ENCODE measurements around the gene ARAP1.
A peak's percentile ranks its signal among the peaks of the same experiment; 100 is the strongest.
"Not testable (repeated sequence)": the region's sequence is repeated elsewhere in the genome, so short reads cannot be mapped to it uniquely, and the experiment has no call there.

Gene ARAP1

DNA sequence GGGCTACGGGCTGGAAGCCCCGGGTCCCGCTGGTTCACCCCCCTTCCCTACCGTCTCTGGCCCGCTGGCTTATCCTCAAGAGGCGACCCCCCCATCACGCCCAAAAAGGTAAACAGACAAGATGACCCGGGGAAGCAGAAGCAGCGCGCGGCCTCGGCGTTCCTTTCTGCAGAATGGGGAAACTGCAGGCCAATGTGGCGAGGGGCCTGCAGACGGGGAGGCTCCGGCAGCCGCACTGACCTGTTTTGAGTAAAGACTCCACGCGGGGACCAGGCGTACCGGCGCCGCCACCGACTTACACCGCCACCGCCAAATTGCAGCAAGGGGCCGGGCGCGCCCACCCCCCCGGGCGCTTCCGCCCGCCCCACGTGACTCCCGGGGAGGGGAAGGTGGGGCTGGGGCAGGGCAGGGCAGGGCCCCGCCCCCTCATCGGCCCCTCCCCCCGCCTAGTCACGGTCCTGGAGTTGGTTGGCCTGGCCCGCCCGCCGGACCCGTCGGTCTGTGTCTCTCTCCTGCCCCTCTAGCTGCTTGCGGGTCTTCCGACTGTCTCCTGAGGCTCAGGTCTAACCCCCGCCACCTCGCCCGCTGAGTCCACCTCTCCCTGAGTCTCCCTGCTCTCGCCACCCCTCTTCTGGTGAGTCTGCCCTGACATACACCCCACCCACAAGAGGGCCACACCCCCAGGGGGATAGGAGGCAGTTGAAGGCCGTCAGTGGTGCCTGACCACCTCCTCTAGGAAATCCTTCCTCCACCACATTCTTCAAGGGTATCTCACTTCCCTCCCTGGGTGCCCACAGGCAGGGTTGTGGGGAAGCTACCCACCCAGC lies at the start of gene ARAP1:
TSS of gene ARAP1 (minus strand) at position 321 of the 827 bp plus-strand sequence. CDS start 25,280 bp downstream, outside the sequence.
- DNase-seq (ENCODE audit: low read depth), result peak; percentile 70

DNA sequence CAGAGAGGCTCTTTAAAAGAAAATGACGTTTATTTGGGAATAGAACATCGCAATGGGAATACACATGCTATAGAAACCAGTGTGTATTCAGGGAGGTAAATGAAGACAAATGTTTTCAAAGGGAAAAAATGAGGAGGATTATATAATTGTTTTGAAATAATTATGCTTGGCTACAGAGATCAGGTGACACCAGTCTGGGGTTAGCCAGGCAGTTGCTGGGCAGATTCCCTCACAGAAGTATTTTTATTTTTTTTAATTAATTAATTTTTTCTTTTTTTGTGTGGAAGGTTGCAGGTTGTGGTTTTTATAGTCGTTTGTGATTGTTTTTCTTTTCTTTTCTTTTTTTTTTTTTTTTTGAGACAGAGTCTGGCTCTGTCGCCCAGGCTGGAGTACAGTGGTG lies 47.2 kb upstream of the ARAP1 start:
- DNase-seq (ENCODE audit: low read depth), result no peak

DNA sequence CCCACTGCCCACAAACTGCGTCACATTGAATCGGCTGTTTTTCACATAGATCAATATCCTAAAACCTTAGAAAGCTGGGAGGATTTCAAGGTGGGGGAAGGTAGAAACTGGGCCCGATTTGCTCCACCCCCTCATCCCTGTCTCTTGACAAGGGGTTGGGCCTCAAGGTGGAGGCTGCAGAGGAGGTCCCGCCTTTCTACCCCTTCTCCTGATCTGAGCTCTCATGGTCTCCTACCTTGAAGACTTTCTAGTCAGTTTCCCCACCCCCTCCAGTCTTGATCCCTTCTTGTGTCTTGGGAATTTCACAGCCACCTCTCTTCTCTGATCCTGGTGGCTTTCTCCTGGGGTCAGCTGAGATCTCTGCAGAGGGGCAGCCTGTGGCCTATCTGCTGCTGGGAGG lies 46.2 kb upstream of the ARAP1 start:
- DNase-seq (ENCODE audit: low read depth), result no peak

DNA sequence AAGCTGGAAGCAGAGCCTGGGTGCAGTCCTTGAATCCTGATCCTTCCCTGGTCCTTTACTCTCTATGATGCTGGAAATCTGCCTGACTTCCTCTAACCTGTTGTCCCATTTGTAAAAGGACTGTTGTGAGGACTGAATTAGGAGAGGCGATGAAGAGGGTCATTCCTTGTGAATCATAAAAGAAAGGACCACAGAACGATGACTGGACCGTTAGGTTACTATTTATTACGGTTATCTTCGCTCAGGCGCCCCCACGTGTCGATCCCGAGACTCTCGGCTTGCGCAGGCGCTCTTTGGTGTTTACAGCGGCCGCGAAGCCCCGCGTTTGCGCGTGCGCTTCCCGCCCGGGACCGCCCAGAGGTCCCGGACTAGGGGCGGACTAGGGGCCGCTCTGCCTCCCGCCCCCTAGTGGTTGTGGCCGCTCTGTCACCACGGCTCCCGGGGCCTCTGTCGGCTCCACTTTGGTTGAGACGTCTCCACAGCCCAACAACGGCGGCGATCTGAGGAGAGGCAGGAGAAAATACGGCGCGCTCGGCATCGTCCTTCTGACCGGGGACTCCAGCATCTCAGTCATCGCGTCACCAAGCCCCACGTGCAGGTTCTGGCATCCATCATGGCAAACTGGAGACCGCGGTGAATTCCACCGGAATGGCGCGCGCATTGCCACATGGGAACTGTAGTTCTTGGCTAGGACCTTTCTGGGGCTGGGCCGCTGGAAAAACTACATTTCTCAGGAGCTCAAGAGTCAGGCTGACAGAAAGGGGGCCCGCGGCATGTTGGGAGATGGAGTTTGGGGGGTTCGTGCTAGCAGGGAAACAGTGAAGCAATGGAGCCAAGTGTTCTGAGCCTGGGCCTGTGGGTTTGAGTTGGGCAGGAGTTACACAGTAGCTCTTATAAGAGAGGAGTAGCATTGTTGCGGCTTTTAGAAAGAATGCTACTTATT lies 41.5 kb upstream of the ARAP1 start, which contains the start of gene STARD10:
TSS of gene STARD10 (minus strand) at position 623 of the 943 bp plus-strand sequence. CDS start 12,866 bp downstream, outside the sequence.
- DNase-seq (ENCODE audit: low read depth), result peak; percentile 96

DNA sequence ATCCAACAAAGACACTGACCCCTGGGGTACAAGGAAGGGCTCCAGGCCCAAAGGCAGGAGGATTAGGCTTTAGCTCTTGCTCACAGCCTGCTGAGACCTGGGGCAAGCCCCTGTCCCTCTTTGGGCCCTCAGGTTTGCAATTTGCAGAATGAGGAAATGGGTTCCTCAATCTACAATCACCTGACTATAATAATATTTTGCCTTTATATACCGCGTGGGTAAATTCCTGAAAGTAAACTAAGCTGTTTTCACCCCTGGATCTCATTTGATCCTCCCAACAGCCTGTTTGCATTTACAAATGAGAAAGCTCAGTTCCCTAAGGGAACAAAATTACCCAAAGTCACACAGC lies 40.8 kb upstream of the ARAP1 start:
- no peak for DNase-seq (ENCODE audit: low read depth)

DNA sequence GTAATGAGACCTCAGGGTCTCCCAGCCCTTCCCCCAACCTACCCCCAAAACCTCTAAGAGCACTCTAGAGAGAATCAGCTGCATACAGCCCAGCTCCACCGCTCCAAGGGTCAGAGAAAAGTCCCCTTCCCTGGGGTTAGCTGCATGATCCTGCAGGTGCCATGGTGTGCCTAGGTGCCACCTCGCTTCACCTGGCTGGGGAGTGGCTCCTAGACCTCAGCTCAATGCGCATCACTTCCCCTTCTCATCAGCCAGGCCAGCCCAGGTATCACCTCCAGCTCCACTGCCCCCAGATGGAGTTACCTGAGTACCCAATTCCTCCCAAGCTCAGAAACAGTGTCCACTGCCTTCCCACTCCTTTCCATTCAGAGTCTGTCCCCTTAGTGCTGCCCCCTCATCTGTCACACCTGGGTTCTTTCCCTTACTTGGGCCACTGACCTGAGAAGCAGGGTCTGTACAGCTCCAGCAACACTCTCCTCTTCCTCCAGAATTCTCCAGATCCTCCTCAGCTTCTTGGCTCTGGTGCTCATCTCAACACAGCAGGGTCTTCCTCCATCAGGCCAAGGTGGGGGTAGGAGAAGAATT lies 40.3 kb upstream of the ARAP1 start:
- no peak for DNase-seq (ENCODE audit: low read depth)

DNA sequence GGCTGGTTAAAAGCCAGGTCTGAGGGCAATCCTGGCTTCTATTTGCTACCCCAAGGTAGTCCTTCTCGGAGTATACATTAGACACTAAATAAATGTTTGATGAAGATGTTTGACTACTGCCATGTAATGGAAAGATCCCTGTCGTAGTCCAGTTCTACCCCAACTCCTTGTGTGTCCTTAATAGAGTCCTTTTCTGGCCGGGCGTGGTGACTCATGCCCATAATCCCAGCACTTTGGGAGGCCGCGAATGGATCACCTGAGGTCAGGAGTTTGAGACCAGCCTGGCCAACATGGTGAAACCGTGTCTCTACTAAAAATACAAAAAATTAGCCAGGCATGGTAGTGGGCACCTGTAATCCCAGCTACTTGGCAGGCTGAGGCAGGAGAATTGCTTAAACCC lies 39.0 kb upstream of the ARAP1 start:
- not testable (repeated sequence) for DNase-seq (ENCODE audit: low read depth)

DNA sequence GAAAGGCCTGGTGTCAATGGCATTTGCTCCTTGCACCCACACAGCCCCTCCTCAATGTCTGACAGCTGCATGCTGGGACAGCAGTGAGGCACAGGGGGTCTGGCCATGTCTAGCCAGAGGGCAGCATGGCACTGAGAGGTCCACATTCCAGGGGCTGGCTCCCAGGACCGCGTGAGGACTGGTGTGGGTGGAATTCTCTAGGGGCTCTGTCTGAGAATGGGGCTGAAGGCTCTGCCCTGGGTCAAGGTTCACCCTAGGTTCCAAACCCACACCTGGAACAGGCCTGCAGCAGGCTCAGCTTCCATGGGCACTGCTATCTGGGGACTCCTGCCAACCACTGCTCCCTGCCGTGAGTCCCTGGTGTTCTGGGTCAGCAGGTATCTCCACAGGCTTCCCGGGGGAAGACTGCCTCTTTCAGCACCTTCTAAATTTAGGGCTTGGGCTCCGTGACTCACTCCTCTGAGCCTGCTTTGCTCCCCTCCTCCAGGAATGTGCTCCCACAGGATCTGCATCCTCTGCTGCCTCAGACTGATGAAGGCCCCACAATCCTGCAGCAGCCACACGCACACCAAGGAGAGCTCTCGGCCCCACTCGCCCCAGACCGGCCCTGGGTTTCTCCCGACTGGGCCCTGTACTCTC lies 37.4 kb upstream of the ARAP1 start:
- DNase-seq (ENCODE audit: low read depth), result no peak

DNA sequence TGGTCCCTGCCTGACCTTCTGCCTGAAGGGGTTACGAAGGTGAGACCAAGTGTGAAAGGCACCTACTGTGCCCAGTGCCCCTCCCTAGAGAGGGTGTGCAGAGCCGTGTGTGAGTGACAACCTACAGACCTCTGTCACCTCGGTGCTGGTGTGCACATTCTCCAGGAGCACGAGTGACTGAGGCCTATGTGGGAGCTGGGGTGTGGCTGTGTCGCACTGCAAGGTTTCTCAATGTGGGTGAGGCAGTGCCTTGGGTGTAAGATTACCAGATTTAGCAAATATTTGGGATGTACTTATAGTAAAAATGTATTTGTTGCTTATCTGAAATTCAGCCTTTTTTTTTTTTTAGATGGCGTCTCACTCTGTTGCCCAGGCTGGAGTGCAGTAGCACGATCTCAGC lies 36.0 kb upstream of the ARAP1 start:
- no peak for DNase-seq (ENCODE audit: low read depth)

DNA sequence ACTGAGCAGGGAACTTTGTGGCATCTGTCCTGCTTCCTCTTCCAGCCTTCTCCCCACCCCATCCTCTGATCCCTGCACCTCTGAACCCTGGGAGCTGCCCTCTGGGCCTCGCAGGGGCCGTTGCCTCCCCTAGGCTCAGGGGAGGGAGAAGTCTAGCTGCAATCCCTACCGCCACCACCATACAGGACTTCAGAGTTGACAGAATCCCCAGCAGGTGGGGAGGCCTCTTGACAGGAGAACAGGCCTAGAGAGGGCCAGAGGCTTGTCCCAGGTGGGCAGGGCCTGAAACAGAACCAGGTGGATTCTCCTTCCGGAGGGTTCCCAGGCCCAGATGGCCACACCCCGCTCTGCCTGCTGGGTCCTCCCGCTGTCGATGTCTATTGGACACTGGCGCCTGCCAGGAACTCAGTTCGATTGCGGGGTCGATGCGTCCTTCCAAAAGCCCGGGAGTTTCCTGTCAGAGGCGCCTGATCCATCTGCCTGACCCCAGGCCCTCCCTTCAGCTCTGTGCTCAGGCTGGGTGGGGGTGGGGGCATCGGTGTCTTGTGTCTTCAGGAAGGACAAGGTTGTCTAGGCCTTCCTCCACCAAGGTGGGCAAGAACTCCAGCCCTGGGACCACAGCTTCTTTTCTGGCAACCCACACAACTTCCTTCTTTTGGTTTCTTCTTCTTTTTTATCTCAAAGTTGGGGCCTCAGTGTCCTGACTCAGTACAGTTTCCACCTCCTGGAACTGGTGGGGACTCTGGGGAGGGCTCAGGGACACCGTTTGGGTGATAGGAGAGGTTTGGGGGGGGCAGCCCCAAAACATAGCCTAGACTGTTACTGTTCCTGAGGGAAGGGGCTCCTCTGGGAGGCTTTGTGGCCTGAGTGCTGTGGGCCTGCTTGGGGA lies 35.3 kb upstream of the ARAP1 start:
- no peak for DNase-seq (ENCODE audit: low read depth)

DNA sequence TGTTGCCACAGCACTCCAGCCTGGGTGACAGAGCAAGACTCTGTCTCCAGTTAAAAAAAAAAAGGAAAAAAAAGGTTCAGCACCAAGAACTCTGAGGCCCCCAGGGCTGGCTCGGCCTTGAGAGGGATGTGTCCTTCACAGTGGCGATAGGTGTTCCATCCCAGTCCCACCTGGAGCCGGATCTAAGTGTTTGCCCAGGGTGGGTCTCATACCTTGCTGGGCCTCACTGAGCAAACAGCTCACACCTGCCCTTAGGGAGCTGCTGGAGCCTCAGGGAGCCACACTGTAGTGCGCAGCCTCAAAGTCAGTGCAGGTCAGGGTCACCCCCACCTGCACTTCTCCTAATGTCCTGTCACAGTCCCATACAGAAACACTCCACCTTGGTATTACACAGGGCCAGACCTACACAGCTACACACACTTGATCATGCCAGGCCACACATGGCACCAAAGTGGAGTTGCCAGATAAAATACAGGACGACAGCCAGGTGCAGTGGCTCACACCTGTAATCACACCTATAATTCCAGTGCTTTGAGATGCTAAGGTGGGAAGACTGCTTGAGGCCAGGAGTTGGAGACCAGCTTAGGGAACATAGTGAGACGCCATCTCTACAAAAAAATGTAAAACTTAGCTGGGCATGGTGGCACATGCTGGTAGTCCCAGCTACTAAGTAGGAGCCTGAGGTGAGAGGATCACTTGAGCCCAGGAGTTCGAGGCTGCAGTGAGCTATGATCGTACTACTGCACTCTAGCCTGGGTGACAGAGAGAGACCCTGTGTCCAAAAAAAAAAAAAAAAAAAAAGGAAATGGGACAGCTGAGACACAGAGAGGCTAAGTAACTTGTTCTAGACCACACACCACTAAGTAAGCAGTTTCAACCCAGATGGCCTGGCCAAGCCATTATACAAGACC lies 34.4 kb upstream of the ARAP1 start:
- no peak for DNase-seq (ENCODE audit: low read depth)

DNA sequence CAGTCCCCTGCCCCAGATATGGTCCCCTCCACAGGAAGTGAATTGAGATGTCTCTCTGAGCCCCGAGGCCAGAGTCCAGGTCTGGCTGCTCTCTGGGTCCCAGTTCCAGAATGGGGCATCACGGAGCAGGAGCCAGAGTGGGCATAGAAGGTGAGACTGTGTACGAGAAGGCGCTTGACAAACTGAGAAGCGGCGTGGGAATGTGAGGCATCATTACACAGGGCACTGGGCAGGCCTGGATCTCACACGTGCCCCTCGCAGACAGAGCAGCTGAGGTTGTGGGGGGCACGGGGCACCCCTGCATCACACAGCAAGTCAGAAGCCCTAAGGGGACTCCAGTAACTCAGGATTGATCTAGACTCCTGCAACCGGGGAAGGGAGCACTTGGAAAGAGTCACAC lies 32.5 kb upstream of the ARAP1 start:
- DNase-seq (ENCODE audit: low read depth), result no peak

DNA sequence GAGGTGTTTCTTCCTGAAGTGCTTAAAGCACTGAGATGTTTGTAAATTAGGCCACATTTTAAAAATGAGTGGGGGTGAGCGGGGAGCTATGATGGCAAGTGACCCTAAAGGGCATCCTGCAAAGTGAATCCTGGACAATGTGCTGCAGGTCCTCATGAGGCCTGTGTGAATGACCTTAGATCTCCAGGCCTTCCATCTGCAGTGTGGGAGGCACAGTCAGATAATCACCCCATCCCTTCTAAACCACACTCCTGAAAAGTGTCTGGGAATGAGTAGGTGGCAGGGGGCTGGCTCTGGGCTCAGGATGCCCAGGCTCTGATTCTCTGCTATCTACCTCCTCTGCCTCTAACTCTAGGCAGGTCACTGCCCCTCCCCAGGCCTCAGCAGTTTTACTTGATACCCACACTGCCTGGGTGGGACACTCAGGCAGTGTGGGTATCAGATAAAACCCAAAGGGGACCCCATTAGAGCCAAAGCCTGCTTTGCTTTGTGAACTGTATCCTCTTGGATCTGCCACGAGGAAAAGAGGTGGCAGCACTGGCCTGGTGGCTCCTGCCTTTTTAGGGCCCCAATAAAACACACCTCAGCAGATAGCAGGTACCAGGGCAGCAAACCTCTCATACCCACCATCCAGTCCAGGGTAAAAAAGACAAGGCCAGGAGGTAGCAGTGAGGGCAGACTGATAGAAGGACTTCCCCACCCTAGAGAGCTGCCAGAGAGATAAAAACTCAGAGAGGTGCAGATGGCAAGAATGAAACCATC lies 31.1 kb upstream of the ARAP1 start:
- DNase-seq (ENCODE audit: low read depth), result no peak

DNA sequence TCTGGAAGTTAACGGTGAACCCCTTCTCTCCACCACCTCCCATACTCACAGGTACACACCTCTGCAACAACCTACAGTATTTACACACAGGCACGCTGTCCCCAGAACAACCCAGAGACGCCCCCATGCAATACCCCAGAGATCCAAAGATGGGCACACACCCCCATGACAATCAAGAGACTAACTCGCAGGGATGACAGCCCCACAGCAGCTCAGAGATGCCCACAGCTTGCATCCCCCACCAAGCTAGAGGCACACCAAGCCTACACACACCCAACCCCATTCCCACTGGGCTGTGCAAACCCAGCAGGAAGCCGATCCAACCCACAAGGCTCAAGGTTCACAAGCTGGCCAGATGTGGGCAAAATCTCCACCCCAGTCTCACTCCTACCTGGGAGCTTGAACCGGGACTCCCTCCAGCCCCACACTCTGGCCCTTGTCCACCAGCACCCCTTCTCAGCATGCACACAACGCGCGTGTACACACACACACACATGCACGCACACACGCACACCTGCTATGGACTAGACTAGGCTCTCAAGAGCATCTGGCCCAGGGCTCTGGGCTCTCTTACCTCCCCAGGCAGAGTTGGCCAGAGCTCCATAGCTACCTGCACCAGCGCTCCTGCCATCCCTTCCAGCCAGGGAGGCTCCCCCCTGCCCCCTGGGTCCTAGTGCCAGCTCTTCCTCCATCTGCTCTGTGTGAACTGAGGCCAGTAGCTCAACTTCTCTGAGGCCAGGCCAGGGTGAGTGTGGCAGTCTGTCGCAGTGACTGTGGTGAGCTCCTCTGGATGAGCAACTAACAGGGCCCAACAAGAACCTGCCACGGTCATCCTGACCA lies 30.1 kb upstream of the ARAP1 start:
- DNase-seq (ENCODE audit: low read depth), result no peak

DNA sequence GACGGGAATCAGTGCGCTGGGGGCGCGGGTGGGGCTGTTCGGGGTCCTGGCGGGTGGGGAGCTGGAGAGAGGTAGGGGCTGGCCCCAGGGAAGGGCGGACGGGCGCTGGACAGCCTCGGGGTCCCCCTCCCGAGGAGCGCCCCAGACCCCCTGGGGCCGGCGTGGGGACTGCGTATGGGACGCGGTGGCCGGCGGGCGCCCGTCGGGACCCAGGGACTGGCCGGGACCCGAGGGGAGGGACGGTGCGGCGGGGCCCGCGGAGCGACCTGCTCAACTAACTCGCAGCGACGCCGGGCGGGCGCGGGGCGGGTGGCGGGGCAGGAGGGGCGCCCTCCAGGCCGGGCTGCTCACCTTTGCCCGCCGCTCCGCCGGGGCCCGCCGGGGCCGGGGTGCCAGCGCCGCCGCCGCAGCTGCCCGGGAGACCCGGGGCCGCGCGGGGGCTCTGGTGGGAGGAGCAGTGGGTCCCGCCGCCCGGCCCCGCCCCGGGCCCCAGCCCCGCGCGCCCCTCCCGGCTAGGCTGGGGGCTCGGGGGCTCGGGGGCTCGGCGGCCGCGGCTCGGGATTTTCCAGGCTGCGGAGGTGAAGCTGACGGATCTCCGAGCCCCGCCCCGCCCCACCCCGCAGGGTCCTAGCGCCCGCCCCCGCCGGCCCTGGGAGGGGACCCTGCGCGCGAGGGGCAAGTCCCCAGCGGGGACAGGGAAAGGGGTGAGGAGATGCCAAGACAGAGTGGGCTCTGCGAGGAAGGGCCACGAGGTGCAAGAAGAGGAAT lies 29.3 kb upstream of the ARAP1 start:
- peak; percentile 44 for DNase-seq (ENCODE audit: low read depth)

DNA sequence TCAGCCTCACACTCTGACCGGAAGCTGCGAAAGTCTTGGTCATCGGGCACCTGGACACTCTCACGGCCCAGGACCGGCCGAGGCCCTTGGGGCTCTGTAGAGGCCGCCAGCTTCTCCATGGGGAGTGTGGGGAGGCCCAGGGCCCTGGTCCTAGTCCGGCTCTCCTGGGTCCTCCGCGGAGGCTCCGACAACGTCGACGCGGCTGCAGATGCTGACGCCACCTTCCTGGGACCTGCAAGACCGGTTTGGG lies 28.8 kb upstream of the ARAP1 start:
- no peak for DNase-seq (ENCODE audit: low read depth)

DNA sequence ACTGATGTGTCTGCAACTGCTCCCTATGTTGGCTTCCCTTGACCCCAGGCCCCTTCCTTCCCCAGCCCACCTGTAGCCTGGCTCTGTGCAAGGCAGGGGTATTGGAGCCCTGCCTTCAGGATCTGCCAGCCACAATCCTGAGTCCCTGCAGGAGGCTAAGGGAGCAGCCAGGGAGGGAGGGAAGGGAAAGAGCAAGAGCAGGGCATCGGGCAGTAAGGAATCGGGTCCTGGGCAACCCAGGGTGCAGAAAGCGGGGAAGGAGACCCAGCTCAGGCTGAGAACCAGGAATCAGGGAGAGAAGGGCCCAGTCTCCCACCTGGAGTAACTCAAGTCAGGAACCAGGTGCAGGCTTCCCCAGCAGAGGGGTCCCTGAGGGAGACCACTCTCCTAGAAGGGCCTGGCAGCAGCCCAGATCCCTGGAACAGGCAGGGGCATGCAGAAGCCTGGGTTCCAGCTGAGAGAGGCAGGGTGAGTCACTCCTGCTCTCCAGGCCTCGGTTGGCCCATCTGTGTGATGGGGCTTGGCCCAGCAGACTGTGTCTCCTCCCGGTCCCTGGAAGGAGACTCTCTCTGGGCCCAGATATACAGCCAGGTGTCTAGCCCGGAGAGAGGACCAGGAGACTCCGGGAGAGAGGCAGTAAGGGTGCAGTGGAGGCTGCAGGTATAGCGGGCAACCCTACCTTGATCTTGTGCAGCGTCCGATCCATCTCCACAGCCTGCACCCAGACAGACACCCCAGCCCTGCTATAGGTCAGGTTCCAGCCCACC lies 28.3 kb upstream of the ARAP1 start:
- DNase-seq (ENCODE audit: low read depth), result no peak

All from activated T-cell treated with anti-CD3 and anti-CD28 coated beads for 1 hour (primary cell).